Kasumi-1 (cell line): ENCODE data around the gene ATP1A2.
"Not testable (repeated sequence)": the region's sequence is repeated elsewhere in the genome, so short reads cannot be mapped to it uniquely, and the experiment has no call there.

Source experiments
- DNase-seq, 2 experiments: peaks; one replicate each; lab custom pipeline; 2025; lab: John Stamatoyannopoulos, UW

The ATP1A2 gene

DNA sequence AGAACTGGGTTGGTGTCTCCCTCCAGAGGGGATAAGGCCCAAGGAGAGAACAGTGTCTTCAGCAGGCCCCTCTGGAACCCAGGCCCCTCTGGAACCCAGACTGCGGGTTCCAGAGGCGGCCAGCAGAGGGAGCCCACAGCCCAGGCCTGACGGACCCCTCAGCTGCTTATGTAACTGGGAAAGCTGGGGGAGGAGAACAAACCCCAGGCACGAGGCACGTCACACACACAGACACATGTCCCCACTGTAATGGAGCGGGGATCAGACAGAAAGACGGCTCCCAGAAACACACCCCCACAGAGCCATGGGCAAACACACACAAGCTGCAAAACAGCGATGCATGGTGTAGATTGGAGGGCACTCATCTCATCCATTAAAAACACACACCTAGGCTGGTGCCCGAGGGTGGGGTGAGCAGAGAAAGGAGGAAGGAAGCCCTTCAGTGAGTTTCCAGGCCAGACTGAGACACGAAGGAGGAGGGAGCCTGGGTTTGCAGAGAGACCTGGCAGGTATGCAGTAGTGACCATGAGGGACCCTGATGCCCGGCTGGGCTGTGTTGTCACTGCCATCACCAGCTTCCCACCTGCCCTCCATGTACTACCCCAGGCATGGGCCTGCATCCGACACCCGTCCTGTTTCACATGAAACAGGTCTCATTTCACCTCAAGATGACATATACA is 14.4 kb upstream of the ATP1A2 start:
- DNase-seq, result peak; percentile 88 to 94

DNA sequence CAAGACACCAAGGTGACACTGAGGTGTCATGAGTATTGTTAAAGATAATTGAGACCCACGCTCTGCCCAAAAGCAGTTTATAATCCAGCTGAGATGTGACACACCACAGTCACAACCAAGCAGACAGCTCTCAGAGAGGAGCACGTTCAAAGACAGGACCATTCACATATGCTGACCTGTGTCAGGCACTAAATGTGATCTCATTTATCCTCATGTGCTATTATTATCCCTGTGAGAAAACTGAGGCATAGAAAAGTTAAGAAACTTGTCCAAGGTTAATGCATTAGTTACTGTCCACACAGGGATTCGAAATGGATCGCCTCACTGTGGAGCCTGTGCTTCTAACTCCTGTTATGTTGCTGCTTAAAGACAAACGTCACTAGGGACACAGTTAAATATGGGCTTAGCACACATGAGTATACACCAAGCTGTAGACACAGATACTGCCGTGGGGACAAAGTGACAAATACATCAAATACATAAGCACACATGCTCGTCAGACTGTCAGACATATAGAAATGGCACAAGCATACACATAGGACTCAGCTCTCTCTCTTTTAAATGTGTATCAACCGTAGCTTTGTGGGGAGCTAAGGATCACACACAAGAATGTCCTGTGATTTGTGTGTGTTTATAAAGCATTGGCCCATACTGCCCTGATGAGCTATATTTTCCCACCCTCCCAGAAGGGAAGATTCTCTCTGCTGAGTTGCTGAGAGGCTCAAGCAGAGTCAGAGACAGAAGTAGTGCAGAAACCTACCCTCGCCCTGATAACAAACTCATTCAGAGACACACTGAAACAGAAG is 13.6 kb upstream of the ATP1A2 start:
- DNase-seq, result no peak

DNA sequence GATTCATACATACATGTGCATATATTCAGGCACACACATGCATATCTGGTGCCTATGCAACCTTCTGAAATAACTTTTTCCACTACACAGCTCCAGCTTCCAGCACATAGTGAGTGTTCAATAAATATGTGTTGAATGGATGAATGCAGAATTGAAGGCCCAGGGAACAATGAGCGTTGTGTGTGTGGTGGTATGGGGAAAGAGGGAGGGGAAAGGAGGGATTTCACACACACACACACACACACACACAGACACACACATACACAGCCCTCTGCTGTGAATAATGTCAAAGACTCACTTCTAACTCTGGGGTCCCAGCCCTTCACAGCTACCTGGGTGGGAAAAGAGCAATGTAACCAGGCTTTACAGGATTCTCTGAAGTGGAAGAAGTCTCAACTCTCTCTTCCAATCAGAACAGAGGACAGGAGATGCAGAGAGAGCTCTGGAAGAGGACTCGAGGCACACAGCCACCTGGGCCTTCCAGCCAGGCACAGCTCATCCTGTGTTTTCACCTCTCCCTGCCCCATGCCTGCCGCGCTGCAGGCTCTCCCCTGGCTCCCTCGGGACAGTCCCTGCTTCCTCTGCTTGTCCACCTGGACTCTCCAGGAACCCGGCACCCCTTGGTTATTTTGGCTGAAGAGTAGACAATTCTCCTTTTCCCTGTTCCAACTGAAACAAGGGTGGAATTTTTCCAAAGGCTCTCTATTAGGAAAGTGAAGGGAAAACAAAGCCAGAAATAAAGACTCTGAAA is 11.7 kb upstream of the ATP1A2 start:
- no peak for DNase-seq

DNA sequence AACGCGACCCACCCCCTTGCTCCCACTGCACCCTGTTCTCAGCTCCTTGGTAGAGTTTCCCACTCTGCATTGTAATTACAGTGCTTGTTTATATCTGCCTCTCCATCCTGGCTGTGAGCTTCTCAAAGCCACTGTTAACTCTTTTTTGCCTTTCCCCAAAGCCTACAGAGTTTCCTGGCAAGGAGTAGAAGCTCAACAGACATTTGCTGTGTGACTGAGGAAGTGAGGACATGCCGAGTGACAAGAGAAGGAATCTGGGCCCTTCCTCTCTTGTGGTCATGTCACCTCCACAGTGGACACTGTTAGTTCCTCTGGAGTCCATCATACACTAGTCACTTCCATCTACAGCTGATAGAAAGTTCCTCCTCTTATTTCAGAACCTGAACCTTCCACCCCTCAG is 11.1 kb upstream of the ATP1A2 start:
- peak in 1 of 2 experiments; percentile 24 for DNase-seq

DNA sequence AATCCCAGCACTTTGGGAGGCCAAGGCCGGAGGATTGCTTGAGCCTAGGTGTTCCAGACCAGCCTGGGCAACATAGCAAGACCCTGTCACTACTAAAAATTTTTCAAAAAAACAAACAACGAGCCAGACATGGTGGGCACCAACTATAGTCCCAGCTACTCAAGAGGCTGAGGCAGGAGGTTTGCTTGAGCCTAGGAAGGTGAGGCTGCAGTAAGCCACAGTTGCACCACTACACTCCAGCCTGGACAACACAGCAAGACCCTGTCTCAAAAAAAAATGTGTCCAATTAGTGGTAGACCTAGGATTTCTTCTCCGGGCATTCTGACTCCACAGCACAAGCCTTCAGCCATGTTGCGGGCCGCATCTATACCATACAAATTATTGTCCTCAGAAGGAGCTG is 10.4 kb upstream of the ATP1A2 start:
- no peak for DNase-seq

DNA sequence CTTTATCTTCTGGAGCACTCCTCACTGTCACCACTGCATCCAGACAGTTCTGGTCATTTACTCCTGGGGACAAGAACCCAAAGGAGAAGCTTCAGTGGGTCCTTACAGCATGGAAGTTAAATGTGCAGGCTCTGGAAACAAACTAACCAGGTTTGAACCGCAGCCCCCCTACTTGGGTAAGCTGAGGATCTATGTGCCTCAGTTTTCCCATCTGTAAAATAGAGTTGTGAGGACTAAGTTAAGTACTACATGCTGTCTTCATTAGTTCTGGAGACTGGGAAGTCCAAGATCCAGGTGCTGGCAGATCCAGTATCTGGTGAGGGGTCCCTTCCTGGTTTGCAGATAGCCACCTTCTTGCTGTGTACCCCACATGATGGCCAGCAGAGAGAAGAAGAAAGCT is 8.0 kb upstream of the ATP1A2 start:
- no peak for DNase-seq

DNA sequence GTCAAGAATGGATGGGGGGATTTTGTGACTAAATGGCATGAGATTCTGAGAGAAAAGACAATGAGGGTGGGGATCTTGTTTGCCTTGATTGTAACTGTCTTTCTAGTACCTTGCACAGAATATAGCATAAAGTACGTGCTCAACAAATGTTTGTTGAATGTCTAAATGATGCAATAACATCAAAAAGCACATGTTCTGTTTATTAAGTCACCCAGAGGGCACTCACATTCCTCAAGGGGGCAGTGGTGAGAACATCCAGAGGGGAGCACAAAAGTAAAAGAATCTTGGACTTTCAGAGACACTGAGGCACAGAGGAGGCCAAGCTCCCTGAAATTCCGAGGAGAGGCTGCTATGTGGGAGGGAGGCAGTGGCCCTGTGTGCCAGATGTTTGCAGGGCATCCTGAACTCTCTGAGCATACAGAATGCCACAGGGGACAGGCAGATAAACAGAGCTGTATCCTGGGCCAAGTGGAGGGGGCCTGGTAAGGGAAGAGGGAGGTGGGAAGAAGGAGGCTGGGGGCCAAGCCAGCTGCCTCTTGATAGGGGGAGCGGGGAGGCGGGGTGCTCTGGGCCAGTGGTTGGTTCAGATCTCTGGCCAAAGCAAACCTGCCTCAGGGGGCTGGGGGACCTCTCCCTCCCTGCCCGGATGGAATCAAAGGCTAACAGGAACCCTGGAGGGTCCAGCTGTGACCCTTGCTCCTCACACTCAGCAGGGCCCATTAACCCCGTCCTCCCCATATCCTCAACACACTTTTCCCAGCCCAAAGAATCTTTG is 6.5 kb upstream of the ATP1A2 start:
- DNase-seq, result peak; percentile 43 to 54

DNA sequence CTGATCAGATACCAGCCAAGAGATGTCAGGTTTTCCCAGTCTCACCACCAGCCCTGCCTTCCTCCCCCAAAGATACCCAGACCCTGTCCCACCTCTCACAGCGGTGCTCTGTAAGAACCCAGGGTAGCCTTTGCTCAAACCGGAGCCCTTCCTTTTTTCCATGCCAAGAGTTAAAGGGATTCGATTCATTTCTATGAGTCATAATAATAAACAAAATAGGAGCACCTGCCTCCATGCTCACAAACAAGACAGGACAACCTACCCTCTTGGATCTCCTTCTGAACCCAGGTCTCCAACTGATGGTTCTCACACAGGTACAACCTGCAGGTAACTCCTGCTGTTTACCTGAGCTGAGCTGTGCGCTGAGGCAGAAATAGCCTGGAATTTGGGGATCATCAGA is 5.9 kb upstream of the ATP1A2 start:
- DNase-seq, result no peak

DNA sequence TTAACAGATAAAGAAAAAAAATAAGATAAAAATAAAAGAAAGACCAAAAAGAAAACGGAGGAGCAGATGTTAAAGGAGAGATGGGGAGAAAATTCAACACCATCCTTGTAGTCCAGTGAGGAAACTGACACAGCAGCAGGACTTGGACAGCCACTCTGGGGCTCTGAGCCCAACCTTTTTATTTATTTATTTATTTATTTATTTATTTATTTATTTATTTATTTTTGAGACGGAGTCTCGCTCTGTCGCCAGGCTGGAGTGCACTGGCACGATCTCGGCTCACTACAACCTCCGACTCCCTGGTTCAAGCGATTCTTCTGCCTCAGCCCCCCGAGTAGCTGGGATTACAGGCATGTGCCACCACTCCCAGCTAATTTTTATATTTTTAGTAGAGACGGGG is 4.1 kb upstream of the ATP1A2 start:
- not testable (repeated sequence) for DNase-seq

DNA sequence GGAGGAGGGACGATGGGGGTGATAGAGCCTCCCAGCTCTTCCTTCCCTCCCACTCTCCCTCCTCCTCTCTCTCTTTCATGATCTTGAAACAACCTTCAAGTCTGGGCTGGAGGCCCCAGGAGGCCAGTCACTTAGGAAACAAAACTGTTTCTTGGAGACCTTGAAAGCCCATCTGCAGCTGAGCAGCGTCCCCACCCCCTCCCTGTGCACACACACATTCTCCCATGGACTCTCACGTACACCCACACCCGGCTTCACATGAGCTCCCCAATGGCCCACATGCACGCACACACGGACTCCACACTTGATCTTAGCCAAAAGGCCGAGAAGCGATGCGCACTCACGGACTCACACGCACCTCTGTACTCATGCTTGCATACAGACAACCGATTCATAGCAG is 3.2 kb upstream of the ATP1A2 start:
- DNase-seq, result no peak

DNA sequence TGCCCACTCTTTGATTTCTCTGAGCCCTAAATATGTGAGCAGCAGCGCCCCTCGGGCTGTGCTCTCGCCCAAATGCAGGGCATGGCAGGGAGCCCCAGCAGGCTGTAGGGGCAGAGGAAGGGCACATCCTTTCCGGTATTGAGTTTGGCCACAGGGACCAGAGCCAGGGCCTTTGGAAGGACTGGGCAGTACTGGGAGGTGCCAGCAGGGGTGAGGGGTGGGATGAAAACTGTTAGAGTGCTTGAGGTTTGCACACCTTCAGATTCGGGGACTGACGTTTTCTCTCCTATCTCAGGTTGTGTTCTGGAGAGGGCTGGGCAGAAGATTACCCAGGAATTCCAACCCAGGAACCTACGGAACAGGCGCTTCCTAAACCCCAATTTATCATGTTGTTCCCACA is 2.2 kb upstream of the ATP1A2 start:
- no peak for DNase-seq

DNA sequence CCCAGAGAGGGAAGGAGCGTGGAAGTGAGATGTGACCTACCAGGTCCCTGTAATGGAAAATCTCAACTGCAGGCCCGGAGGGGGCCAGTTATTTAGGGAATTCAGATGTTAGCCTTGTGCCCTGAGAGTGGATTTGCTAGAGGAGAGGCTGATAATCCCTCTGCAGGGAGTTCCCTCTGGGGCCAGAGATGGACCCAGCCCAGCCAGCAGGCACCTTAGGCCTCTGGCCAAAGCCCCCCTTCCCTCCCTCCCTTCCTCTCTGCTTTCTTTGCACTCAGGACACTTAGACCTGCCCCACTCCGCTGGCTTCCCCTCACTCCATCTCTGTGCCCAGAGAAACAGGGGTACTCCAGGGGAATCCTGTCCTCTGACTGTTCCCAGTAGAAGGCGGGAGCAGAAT is 1.5 kb upstream of the ATP1A2 start:
- no peak for DNase-seq

DNA sequence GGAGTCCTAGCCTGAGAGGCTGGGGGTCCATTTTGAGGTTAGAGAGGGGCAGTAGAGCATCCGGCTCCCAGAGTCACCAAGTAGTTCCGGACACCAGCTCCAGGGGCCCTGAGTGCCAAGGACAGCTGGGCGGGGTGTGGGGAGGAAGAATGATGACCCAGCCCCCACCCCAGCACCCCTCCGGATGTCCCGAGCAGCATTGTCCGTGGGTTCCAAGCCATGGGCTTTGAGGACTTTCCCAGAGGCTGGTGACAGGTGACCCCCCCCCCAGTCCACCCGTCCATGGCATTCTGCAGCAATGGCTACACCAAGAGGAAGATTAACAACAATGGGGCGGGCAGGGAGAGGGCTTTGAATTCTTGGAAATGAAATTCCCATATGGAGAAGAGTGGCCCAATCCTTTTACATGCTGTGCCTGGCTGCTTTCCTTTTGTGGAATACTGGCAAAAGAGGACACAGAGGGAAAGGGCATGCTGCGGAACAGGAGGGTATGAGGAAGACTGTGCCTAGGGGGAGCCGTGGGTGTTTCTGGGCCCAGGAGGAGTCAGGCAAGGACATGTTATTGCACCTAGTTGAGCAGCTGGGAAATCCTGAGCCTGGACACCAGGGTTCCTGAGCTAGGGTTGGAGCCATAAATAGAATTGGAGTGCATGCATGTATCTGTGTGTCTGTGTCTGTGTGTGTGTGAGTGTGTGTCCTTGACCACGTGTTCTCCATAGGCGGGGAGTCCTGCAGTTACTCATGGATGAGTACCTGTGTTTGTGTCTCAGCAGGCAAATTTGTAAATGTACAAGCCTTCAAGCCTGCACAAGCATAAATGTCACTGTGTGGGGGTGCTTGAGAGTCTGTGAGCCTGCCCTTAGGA is 956 bp downstream of the ATP1A2 start:
- DNase-seq, result no peak

DNA sequence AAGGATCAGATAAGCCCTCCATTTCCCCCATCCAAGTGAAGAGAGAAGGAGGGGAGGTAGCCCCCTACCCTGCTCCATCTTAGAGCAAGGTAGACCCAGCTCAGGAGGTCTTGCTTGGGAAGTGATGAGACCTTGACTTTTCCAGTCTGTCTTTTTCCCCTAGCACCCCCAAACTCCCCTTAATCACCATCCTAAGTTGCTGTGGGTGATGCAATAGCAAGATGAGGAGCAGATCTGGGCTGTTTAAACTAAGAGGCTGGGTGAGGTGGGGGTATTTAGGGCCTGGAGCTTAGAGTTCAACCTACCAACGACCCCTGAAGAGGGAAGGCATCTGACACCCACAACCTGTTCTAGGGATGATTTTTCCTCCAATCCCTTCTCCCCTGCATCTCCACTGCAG is 1.7 kb downstream of the ATP1A2 start:
- DNase-seq, result no peak

DNA sequence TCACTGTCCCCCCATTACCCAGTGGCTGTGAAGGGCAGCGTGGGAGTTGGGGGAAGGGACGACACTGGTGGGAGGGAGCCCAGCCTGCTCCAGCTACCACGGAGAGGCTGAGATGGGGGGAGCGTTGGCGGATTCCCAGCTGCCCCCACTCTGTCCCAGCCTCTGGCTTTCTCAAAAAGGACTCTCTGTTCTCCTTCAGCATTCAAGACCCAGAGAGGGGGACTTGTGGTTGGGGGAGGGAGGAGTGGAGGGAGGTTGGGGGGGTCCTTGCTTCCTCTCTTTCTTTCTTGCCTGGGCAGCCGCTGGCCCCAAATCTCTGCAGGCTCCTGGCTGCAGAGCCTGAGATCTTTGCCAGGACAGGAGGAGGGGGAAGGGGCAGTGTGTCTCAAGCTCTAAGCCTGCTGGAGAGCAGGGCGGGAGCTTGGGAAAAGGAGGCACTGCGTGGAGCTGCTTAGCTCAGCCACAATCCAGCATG is 2.2 kb downstream of the ATP1A2 start:
- no peak for DNase-seq

DNA sequence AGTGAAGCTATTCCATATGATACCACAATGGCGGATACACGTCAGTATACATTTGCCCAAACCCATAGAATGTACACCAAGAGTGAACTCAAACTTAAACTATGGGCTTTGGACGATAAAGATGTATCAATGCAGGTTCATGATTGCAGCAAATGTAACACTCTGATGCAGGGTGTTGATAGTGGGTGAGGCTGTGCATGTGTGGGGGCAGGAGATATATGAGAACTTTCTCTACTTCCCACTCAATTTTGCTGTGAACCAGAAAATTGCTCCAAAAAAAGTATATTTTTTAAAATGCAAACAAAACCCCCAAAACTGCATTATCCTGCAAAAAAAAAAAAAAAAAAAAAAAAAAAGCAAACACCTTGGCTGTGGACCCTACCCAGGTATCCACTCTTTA is 3.4 kb downstream of the ATP1A2 start:
- no peak for DNase-seq

DNA sequence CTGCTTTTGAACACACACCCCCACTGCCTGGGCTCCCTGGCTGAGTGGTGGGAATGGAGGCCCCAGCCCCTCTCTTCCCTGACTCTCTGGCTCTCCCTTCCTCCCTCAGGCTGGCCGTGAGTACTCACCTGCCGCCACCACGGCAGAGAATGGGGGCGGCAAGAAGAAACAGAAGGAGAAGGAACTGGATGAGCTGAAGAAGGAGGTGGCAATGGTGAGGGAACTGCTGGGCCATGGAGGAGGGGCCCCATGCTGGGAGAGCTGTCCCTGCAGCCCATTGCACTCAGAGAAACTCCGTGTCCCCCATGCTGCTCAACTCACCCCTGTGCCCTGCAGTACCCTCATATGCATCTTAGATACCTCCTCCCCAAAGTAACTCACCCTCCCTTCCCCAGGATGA is 5.2 kb downstream of the ATP1A2 start:
- DNase-seq, result no peak

DNA sequence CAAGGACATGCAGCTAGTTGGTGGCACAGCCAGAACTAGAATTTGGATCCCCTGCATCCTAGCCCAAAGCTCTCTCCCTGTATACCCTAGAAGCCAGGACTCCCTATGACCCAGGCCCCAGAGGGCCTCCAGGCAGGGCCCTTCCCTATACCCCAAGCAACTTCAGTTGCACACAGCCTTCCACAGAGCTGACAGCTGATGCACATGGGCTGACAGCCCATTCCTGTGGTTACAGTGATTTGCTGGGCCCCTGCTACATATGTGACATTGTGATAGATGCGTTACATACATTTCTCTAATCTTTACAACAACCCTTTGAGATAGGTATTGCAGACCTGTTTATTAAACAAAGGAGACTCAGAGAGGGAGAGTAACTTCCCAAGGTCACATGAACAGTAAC is 5.8 kb downstream of the ATP1A2 start:
- DNase-seq, result no peak

DNA sequence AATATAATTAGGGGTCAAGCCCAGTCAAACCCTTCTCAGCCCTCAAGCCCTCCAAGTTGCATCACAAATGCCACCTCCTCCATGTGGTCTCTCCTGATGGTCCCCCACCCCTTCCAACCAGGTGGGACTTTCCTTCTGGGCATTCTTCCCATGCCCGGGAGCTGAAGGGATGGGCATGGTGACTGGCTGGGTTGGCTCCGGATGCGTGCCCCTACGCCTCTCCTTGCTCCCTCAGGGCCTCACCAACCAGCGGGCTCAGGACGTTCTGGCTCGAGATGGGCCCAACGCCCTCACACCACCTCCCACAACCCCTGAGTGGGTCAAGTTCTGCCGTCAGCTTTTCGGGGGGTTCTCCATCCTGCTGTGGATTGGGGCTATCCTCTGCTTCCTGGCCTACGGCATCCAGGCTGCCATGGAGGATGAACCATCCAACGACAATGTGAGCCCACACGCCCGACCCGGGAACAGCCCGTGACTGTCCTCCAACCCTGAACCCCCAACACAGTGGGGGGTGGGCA is 7.5 kb downstream of the ATP1A2 start:
- no peak for DNase-seq

DNA sequence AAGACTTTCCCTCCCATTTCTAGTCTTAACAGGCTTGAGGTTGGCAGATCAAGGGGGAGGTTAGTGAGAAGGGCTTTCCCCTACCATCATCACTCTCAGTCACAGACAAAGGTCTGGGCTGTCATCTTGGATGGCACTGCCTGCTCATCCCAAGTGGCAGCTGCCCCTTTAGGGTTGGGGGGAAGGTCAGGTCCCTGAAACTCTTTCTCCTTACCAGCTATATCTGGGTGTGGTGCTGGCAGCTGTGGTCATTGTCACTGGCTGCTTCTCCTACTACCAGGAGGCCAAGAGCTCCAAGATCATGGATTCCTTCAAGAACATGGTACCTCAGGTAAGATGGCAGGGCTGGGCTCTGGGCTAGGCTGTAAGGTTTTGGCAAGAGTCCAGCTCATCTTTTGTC is 8.2 kb downstream of the ATP1A2 start:
- no peak for DNase-seq
